IMR-90 (cell line): ENCODE data around the gene GAD2. TPM values are rescaled to one million over a fixed set of nuclear protein-coding genes. Genes with fewer than 3 reads are reported as not detected.

Source experiments
- ATAC-seq: fragments of 200-7000 bp; cut with Tn5 transposase; 2 replicates; pipeline ENCODE4 v1.9.1; 2020; ENCODE audit warnings: low read depth, mild to moderate bottlenecking, moderate library complexity
- BruUV-seq: library from RNA; stranded (reverse); fragments of 400-500 nt; replicated peaks from 2 replicates; lab custom pipeline; 2021; lab: Mats Ljungman, UMichigan
- CTCF ChIA-PET: fragments of 300-600 bp; formaldehyde crosslinking; extraction: SDS; loops from one replicate; lab custom pipeline; 2021; ENCODE audit warnings: antibody characterized with exemption; lab: Yijun Ruan, JAX
- POLR2A ChIA-PET: fragments of 300-600 bp; sonication (Branson Sonifier 250); formaldehyde crosslinking; loops from one replicate; lab custom pipeline; 2022; ENCODE audit warnings: antibody characterized with exemption; ENCODE audit not compliant: unreplicated experiment; lab: Charles Lee
- DNase-seq: peaks from one replicate; pipeline ENCODE4 v3.0.0; 2013
- H2AFZ ChIP-seq: replicated peaks from 2 replicates; pipeline ENCODE3; 2013; ENCODE audit warnings: low read length, mild to moderate bottlenecking; ENCODE audit not compliant: poor library complexity
- H2AK5ac ChIP-seq: 2 replicates; pipeline ENCODE4 v1.6.1; 2013; ENCODE audit warnings: low read depth, low read length, inconsistent platforms
- H2AK9ac ChIP-seq: replicated peaks from 2 replicates; pipeline ENCODE3; 2013; ENCODE audit warnings: mild to moderate bottlenecking, low read depth, low read length, moderate library complexity; ENCODE audit not compliant: poor library complexity
- H2BK120ac ChIP-seq: 2 replicates; pipeline ENCODE4 v1.6.1; 2013; ENCODE audit warnings: low read depth, low read length, inconsistent platforms
- H2BK15ac ChIP-seq: 3 replicates; pipeline ENCODE4 v1.6.1; 2013; ENCODE audit warnings: low read depth, low read length, inconsistent platforms
- H2BK20ac ChIP-seq: 2 replicates; pipeline ENCODE4 v1.6.1; 2013; ENCODE audit warnings: low read depth, mild to moderate bottlenecking, inconsistent platforms, low read length, moderate library complexity
- H2BK5ac ChIP-seq: 2 replicates; pipeline ENCODE4 v1.6.1; 2013; ENCODE audit warnings: mild to moderate bottlenecking, low read depth, low read length, inconsistent platforms; ENCODE audit not compliant: poor library complexity, severe bottlenecking
- H3K14ac ChIP-seq: replicated peaks from 2 replicates; pipeline ENCODE4 v1.6.1; 2013; ENCODE audit warnings: low read depth, low read length, inconsistent platforms
- H3K18ac ChIP-seq: 2 replicates; pipeline ENCODE4 v1.6.1; 2013; ENCODE audit warnings: low read depth, low read length, control low read depth
- H3K23ac ChIP-seq: 2 replicates; pipeline ENCODE4 v1.6.1; 2013; ENCODE audit warnings: low read depth, low read length, inconsistent platforms
- H3K27ac ChIP-seq: 2 replicates; pipeline ENCODE4 v1.5.1; 2013; ENCODE audit warnings: mild to moderate bottlenecking, control low read depth, low read length; ENCODE audit not compliant: insufficient read depth
- H3K27me3 ChIP-seq: 2 replicates; pipeline ENCODE4 v1.6.1; 2013; ENCODE audit warnings: low read length; ENCODE audit not compliant: control insufficient read depth, insufficient read depth
- H3K36me3 ChIP-seq: 2 replicates; pipeline ENCODE4 v1.6.1; 2013; ENCODE audit warnings: low read length, mixed read lengths; ENCODE audit not compliant: control insufficient read depth, insufficient read depth
- H3K4ac ChIP-seq: 2 replicates; pipeline ENCODE4 v1.6.1; 2013; ENCODE audit warnings: low read depth, low read length, inconsistent platforms
- H3K4me1 ChIP-seq: 2 replicates; pipeline ENCODE4 v1.6.1; 2013; ENCODE audit warnings: low read length, mixed read lengths; ENCODE audit not compliant: control insufficient read depth, insufficient read depth
- H3K4me2 ChIP-seq: 2 replicates; pipeline ENCODE4 v1.6.1; 2013; ENCODE audit warnings: low read depth, mild to moderate bottlenecking, control low read depth, low read length, moderate library complexity
- H3K4me3 ChIP-seq: 2 replicates; pipeline ENCODE4 v1.5.1; 2013; ENCODE audit warnings: low read depth, mild to moderate bottlenecking, control low read depth, low read length, moderate library complexity; ENCODE audit not compliant: insufficient read depth
- H3K56ac ChIP-seq: 2 replicates; pipeline ENCODE4 v1.6.1; 2013; ENCODE audit warnings: low read length, inconsistent platforms; ENCODE audit not compliant: insufficient read depth; ENCODE audit errors: extremely low read depth
- H3K79me1 ChIP-seq, 2 experiments: 2 replicates each; pipeline ENCODE4 v1.6.1; 2013; ENCODE audit warnings: low read length in 2 of 2, inconsistent platforms in 1 of 2, low read depth in 1 of 2
- H3K9ac ChIP-seq: 2 replicates; pipeline ENCODE4 v1.6.1; 2013; ENCODE audit warnings: low read depth, low read length, control low read depth
- H3K9me1 ChIP-seq: 2 replicates; pipeline ENCODE4 v1.6.1; 2013; ENCODE audit warnings: low read length, inconsistent platforms; ENCODE audit not compliant: insufficient read depth
- H3K9me3 ChIP-seq: 2 replicates; pipeline ENCODE4 v1.6.1; 2013; ENCODE audit warnings: low read length; ENCODE audit not compliant: control insufficient read depth, insufficient read depth
- H4K20me1 ChIP-seq: 2 replicates; pipeline ENCODE4 v1.6.1; 2013; ENCODE audit warnings: low read length, inconsistent platforms; ENCODE audit not compliant: insufficient read depth
- H4K5ac ChIP-seq: 2 replicates; pipeline ENCODE4 v1.6.1; 2013; ENCODE audit warnings: mild to moderate bottlenecking, low read depth, low read length, control low read depth
- H4K8ac ChIP-seq, 2 experiments: 2 replicates each; pipeline ENCODE4 v1.6.1; 2013; ENCODE audit warnings: low read depth in 2 of 2, low read length in 2 of 2, control low read depth in 1 of 2, inconsistent platforms in 1 of 2
- H4K91ac ChIP-seq: 2 replicates; pipeline ENCODE4 v1.6.1; 2013; ENCODE audit warnings: low read depth, low read length, inconsistent platforms; ENCODE audit not compliant: insufficient read depth
- CTCF ChIP-seq: conservative IDR thresholded peaks from 2 replicates; pipeline ENCODE4 v1.5.1; 2012; ENCODE audit warnings: mild to moderate bottlenecking, low read depth, low read length, improper control_type of control experiment
- FOS ChIP-seq: fragments of 150-350 bp; IDR thresholded peaks from 2 replicates; pipeline ENCODE4 v1.6.1; 2016; ENCODE audit warnings: low read depth, low read length
- MXI1 ChIP-seq: IDR thresholded peaks from 2 replicates; pipeline ENCODE4 v1.6.1; 2012; ENCODE audit warnings: low read depth, mild to moderate bottlenecking, low read length, moderate library complexity, borderline replicate concordance
- RCOR1 ChIP-seq: IDR thresholded peaks from 2 replicates; pipeline ENCODE4 v1.6.1; 2012; ENCODE audit warnings: mild to moderate bottlenecking, low read length, improper control_type of control experiment; ENCODE audit not compliant: insufficient replicate concordance
- RFX5 ChIP-seq: IDR thresholded peaks from 2 replicates; pipeline ENCODE4 v1.8.0; 2012; ENCODE audit warnings: low read depth, mild to moderate bottlenecking, low read length, moderate library complexity
- SMC3 ChIP-seq: fragments of 150-350 bp; IDR thresholded peaks from 2 replicates; pipeline ENCODE4 v1.6.1; 2016; ENCODE audit warnings: low read depth, mild to moderate bottlenecking, antibody characterized with exemption, low read length, moderate library complexity
- USF2 ChIP-seq: fragments of 150-350 bp; IDR thresholded peaks from 2 replicates; pipeline ENCODE4 v1.6.1; 2017; ENCODE audit warnings: mild to moderate bottlenecking, antibody characterized with exemption, low read length, low read depth
- WGBS, 2 experiments: methylation state at CpG; one replicate each; pipeline versions ENCODE4 v1.1.5 to v1.1.7; 2013; ENCODE audit warnings: missing lambda C conversion rate in 2 of 2; ENCODE audit not compliant: insufficient read length in 1 of 2; ENCODE audit errors: extremely low coverage in 2 of 2; 5-methylcytosine and 5-hydroxymethylcytosine counted together
- dilution Hi-C: fragments of 300-500 bp; cut with HindIII; formaldehyde crosslinking; loops from one replicate; pipeline ENCODE4 v1.14.3; 2018; ENCODE audit warnings: low sequenced_read_pairs; ENCODE audit not compliant: unreplicated experiment
- in situ Hi-C: fragments of 300-500 bp; cut with MboI; formaldehyde crosslinking; loops from 3 replicates; pipeline ENCODE4 v1.14.3; 2019; ENCODE audit warnings: low sequenced_read_pairs, inconsistent platforms, mixed read lengths
- intact Hi-C: fragments of 100-400 bp; cut with micrococcal nuclease; formaldehyde crosslinking; loops from 2 replicates; pipeline ENCODE4 v1.10.0; 2022
- polyA plus RNA-seq, 3 experiments: library from polyadenylated mRNA; depleted of rRNA; stranded (reverse); fragments of >200 nt; gene quantifications; 2 replicates each; pipeline ENCODE4 v1.2.3, GENCODE V29; 2012; ENCODE audit warnings: low replicate concordance in 1 of 3
- total RNA-seq: library from RNA; depleted of rRNA; stranded (reverse); fragments of >200 nt; gene quantifications from 2 replicates; pipeline ENCODE4 v1.2.3, GENCODE V29; 2012

The GAD2 gene
- total and polyA plus RNA-seq, 2 of the 4 experiments (the other 2 are of a cell fraction): not detected

GRCh38 chr10:26291721-26292480 is 75.3 kb downstream of the GAD2 start:
- H3K23ac ChIP-seq: no peak overlapping the region
- no peak overlapping the region for H3K9ac ChIP-seq
- WGBS, 2 experiments: 46% methylated on average over 6 of the region's 13 CpGs; no CpG with 5 or more reads in 1 of the 2 experiments
- intact Hi-C loops: no loop called here
- no peak overlapping the region for H2AFZ ChIP-seq
- no peaks in the 10 kb centered on the region for H3K36me3 ChIP-seq
- POLR2A ChIA-PET: no interaction called here
- TF ChIP-seq USF2 (no peak), MXI1 (no peak), RCOR1 (no peak), CTCF (no peak), FOS (no peak), RFX5 (no peak), SMC3 (no peak)
- no peaks in the 10 kb centered on the region for H4K20me1 ChIP-seq
- no peak overlapping the region for H4K8ac ChIP-seq
- H3K9me1 ChIP-seq: no peaks in the 10 kb centered on the region
- H3K4ac ChIP-seq: no peak overlapping the region
- no peaks in the 10 kb centered on the region for H3K27me3 ChIP-seq
- peaks cover 27% of the 10 kb centered on the region for H3K9me3 ChIP-seq
- H3K4me2 ChIP-seq: no peak overlapping the region
- no peak overlapping the region for H2BK5ac ChIP-seq
- H2BK15ac ChIP-seq: no peak overlapping the region
- H2AK9ac ChIP-seq: no peak overlapping the region
- H2AK5ac ChIP-seq: no peak overlapping the region
- in situ Hi-C loops: no loop called here
- ATAC-seq (no peak), DNase-seq (no peak)
- dilution Hi-C loops: no loop called here
- H3K18ac ChIP-seq: no peak overlapping the region
- no peak overlapping the region for H2BK120ac ChIP-seq
- H3K4me1 ChIP-seq: no peaks in the 10 kb centered on the region
- no peak overlapping the region for H4K5ac ChIP-seq
- CTCF ChIA-PET: no interaction called here
- H3K27ac ChIP-seq: no peak overlapping the region
- no peak overlapping the region for H3K4me3 ChIP-seq
- H3K56ac ChIP-seq: no peak overlapping the region
- no peak overlapping the region for H4K91ac ChIP-seq
- no peak overlapping the region for H3K14ac ChIP-seq
- H3K79me1 ChIP-seq: no peaks in the 10 kb centered on the region
- no TSS peak for BruUV-seq
- no peak overlapping the region for H2BK20ac ChIP-seq
